HepG2 (cell line): ENCODE measurements around the gene ELOVL5. TPM values are rescaled to one million over a fixed set of nuclear protein-coding genes. Genes with fewer than 3 reads are reported as not detected.
"Not testable (repeated sequence)": the region's sequence is repeated elsewhere in the genome, so short reads cannot be mapped to it uniquely, and the experiment has no call there.

Source experiments
- ATAC-seq: fragments of 200-7000 bp; cut with Tn5 transposase; 3 replicates; pipeline ENCODE4 v1.9.1; 2020; ENCODE audit warnings: mild to moderate bottlenecking, moderate library complexity
- BruUV-seq: library from RNA; stranded (reverse); fragments of 400-500 nt; replicated peaks from 2 replicates; lab custom pipeline; 2021; lab: Mats Ljungman, UMichigan
- CTCF ChIA-PET: fragments of 300-600 bp; formaldehyde crosslinking; extraction: SDS; loops from one replicate; lab custom pipeline; 2021; ENCODE audit warnings: low total read pairs, inconsistent platforms, low intra/inter-chr PET ratio; lab: Yijun Ruan, JAX
- POLR2A ChIA-PET: fragments of 350-600 bp; sonication (Branson Sonifier 250); formaldehyde crosslinking; loops from one replicate; lab custom pipeline; 2020; ENCODE audit warnings: antibody characterized with exemption, inconsistent platforms; lab: Yijun Ruan, JAX
- DNase-seq: peaks from one replicate; pipeline ENCODE4 v3.0.0-alpha.2; 2015; ENCODE audit warnings: low spot score
- FAIRE-seq: peaks from 3 replicates; lab custom pipeline; 2011; peaks lifted over from hg19 to GRCh38; lab: Jason Lieb, UNC
- H2AFZ ChIP-seq: one replicate; pipeline ENCODE4 v1.6.1; 2011; ENCODE audit warnings: low read length, inconsistent platforms
- H3K27ac ChIP-seq: fragments of 300-600 bp; 3 replicates; pipeline ENCODE4 v1.8.0; 2011; ENCODE audit warnings: mixed run types, mild to moderate bottlenecking, mixed read lengths, low read length, inconsistent platforms; ENCODE audit not compliant: insufficient read depth; ENCODE audit errors: extremely low read length
- H3K27me3 ChIP-seq, 2 experiments: fragments of 200-600 bp in 1 of 2; 2 replicates in 1 of 2; 3 replicates in 1 of 2; pipeline versions ENCODE4 v1.6.0 to v1.8.0; 2011; ENCODE audit warnings: low read length in 2 of 2, mild to moderate bottlenecking in 2 of 2, moderate library complexity in 2 of 2, inconsistent platforms in 1 of 2; ENCODE audit not compliant: insufficient read depth in 2 of 2, control insufficient read depth in 1 of 2
- H3K36me3 ChIP-seq, 2 experiments: fragments of 200-600 bp in 1 of 2; replicated peaks in 1 of 2; 2 replicates in 1 of 2; 3 replicates in 1 of 2; pipeline versions ENCODE4 v1.5.1 to v1.8.0; 2011; ENCODE audit warnings: low read length in 2 of 2, inconsistent platforms in 1 of 2; ENCODE audit not compliant: insufficient read depth in 2 of 2, control insufficient read depth in 1 of 2
- H3K4me1 ChIP-seq: 2 replicates; pipeline ENCODE4 v1.5.1; 2012; ENCODE audit warnings: low read length, inconsistent platforms; ENCODE audit not compliant: insufficient read depth
- H3K4me2 ChIP-seq: 2 replicates; pipeline ENCODE4 v1.6.0; 2011; ENCODE audit warnings: low read depth, low read length, inconsistent platforms
- H3K4me3 ChIP-seq, 3 experiments: fragments of 200-600 bp in 1 of 3; sonication (generic), shearing (Covaris generic) in 1 of 3; replicated peaks in 1 of 3; 2 replicates each; pipeline ENCODE4 v1.5.1; 2011 to 2016; ENCODE audit warnings: low read length in 3 of 3, inconsistent platforms in 2 of 3, low read depth in 2 of 3, mild to moderate bottlenecking in 2 of 3, control low read depth in 1 of 3, mixed read lengths in 1 of 3; ENCODE audit not compliant: insufficient read depth in 1 of 3
- H3K79me2 ChIP-seq: one replicate; pipeline ENCODE4 v1.6.1; 2011; ENCODE audit warnings: low read length, inconsistent platforms; ENCODE audit not compliant: insufficient read depth
- H3K9ac ChIP-seq: 2 replicates; pipeline ENCODE4 v1.6.0; 2011; ENCODE audit warnings: mild to moderate bottlenecking, low read depth, low read length, inconsistent platforms; ENCODE audit not compliant: insufficient read depth
- H3K9me3 ChIP-seq: 2 replicates; pipeline ENCODE4 v1.5.1; 2012; ENCODE audit warnings: mild to moderate bottlenecking, low read length
- H4K20me1 ChIP-seq: 2 replicates; pipeline ENCODE4 v1.6.0; 2011; ENCODE audit warnings: inconsistent platforms, mild to moderate bottlenecking, low read length, moderate library complexity; ENCODE audit not compliant: insufficient read depth
- JARID2 ChIP-seq: sonication (generic); formaldehyde crosslinking; IDR thresholded peaks from 2 replicates; pipeline ENCODE4 v1.8.1; 2023; ENCODE audit warnings: missing genetic modification reagents, inconsistent platforms; ENCODE audit not compliant: insufficient replicate concordance
- MIXL1 ChIP-seq: IDR thresholded peaks from 2 replicates; pipeline ENCODE4 v1.6.1; 2016
- ZNF333 ChIP-seq: sonication (generic); formaldehyde crosslinking; IDR thresholded peaks from 2 replicates; pipeline ENCODE4 v1.4.0; 2020; ENCODE audit warnings: mild to moderate bottlenecking, missing genetic modification reagents, borderline replicate concordance
- ZNF746 ChIP-seq: sonication (generic); formaldehyde crosslinking; IDR thresholded peaks from 2 replicates; pipeline ENCODE4 v1.8.0; 2022; ENCODE audit warnings: mild to moderate bottlenecking, missing genetic modification reagents
- WGBS: methylation state at CpG from one replicate; pipeline ENCODE4 v1.1.6; 2017; ENCODE audit warnings: low lambda C conversion rate; 5-methylcytosine and 5-hydroxymethylcytosine counted together
- in situ Hi-C: cut with HindIII; loops from 2 replicates; pipeline ENCODE4 v1.10.0; 2017; ENCODE audit warnings: low pct_unique_long_range_greater_than_20kb; ENCODE audit not compliant: extremely low pct_ligation_motif_present
- intact Hi-C: fragments of 100-400 bp; cut with micrococcal nuclease; formaldehyde crosslinking; loops from one replicate; pipeline ENCODE4 v1.10.0; 2022; ENCODE audit not compliant: unreplicated experiment
- polyA plus RNA-seq, 8 experiments: library from polyadenylated mRNA; depleted of rRNA in 3 of 8; stranded (reverse) in 7 of 8; unstranded in 1 of 8; fragments of >200 nt; fragmentation: Illumina TruSeq in 4 of 8; extraction: Trizol in 4 of 8; gene quantifications; 2 replicates each; pipeline versions ENCODE4 v1.2.1 to v1.2.3, GENCODE V29; 2011 to 2016; ENCODE audit warnings: low read depth in 4 of 8, missing spikeins in 1 of 8, mixed read lengths in 1 of 8; ENCODE audit not compliant: insufficient read depth in 1 of 8
- total RNA-seq, 5 experiments: library from RNA; depleted of rRNA; stranded (reverse); fragments of >200 nt; fragmentation: Illumina TruSeq; extraction: Trizol; gene quantifications; 2 replicates each; pipeline ENCODE4 v1.2.3, GENCODE V29; 2016; ENCODE audit warnings: low read depth in 1 of 5

Gene ELOVL5
- total and polyA plus RNA-seq, 2 of the 13 experiments (the other 11 are each of a cell fraction or from before 2014, with no cell fraction given): 50.1 to 72.4 TPM

- no peak for ATAC-seq
- 88% methylated on average over 3 of the region's 3 CpGs for WGBS
- intact Hi-C loops: no loop called here
- Histone ChIP-seq H3K27ac (no peak overlapping the region), H3K4me2 (no peak overlapping the region), H3K9ac (no peak overlapping the region), H3K36me3 (no peaks in the 10 kb centered on the region), H3K27me3 (no peaks in the 10 kb centered on the region), H3K9me3 (no peaks in the 10 kb centered on the region), H3K4me1 (peaks cover 9% of the 10 kb centered on the region), H3K79me2 (no peaks in the 10 kb centered on the region), H3K4me3 (no peak overlapping the region), H2AFZ (no peak overlapping the region), H4K20me1 (no peaks in the 10 kb centered on the region)
- TF ChIP-seq ZNF746 (CRISPR knock-in tag): no peak
- no peak for TF ChIP-seq MIXL1 (CRISPR knock-in tag)
- TF ChIP-seq JARID2 (CRISPR knock-in tag): no peak
- TF ChIP-seq ZNF333 (CRISPR knock-in tag): no peak
- CTCF ChIA-PET: no interaction called here
- in situ Hi-C loops: no loop called here
- no peak for FAIRE-seq
- BruUV-seq: no TSS peak
- DNase-seq: no peak
- POLR2A ChIA-PET: no interaction called here
Observed at GRCh38 chr6:53390010-53390409, 41.3 kb upstream of the ELOVL5 start.

GRCh38 chr6:53388615-53389014 is 39.9 kb upstream of the ELOVL5 start:
- FAIRE-seq, intact Hi-C loops: not testable (repeated sequence)
- WGBS: 48% methylated on average over 3 of the region's 3 CpGs

More at GRCh38 chr6:53388615-53389014, 39.9 kb upstream of the ELOVL5 start:
- CTCF ChIA-PET, H3K4me3 ChIP-seq, in situ Hi-C loops, H3K9me3 ChIP-seq, BruUV-seq, H3K27ac ChIP-seq, DNase-seq, H3K4me2 ChIP-seq, H3K36me3 ChIP-seq, H3K9ac ChIP-seq, ATAC-seq, H3K79me2 ChIP-seq, H2AFZ ChIP-seq, H4K20me1 ChIP-seq, POLR2A ChIA-PET, H3K4me1 ChIP-seq, H3K27me3 ChIP-seq: not testable (repeated sequence)
